GM19467 (cell line): Measurements from ENCODE around the gene TNKS1BP1.

Experiments used
- ATAC-seq: cut with Tn5 transposase; IDR thresholded peaks from one replicate; pipeline ENCODE4 v1.9.1; 2021; ENCODE audit warnings: mild to moderate bottlenecking, moderate library complexity; ENCODE audit not compliant: unreplicated experiment

The TNKS1BP1 gene

GRCh38 chr11:57332694-57333440 is 8.1 kb upstream of the TNKS1BP1 start:
- no peak for ATAC-seq

GRCh38 chr11:57331720-57332119 is 7.0 kb upstream of the TNKS1BP1 start:
- ATAC-seq, result no peak

DNA sequence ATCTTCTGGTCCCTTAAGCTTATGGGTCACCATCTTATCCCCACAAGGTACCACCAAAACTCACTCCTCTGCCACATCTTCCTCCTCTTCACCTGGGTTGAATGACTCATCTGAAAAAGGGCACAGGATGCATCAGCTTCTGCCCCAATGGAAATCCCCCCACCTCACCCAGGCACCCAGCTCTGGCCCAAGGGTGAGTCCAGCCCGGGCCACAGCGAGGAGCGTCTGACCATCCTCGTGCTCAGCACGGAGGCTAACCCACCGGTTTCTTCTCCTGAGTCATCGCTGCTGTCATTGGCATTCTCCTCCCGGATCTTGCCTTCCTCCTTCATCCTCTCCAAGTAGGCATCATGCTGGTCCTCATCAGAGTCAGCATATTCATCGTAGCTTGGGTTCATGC is 5.3 kb upstream of the TNKS1BP1 start:
- ATAC-seq, result no peak

DNA sequence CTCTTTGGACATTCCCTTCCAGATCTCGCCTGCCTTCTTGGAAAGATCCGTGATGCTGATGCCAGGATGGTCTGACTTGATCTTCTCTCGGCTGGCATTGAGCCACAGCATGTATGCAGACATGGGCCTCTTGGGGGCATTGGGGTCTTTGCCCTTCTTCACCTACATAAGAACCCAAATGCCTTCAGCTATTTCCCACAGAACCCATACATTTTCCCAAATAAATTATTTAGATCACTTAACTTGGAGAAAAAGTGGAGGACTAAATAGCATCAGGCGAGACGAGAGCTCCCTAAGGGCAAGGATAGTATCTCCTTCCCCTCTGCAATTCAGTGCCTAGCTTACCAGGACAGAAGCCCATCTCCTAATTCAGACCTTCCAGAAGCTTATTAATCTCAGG is 3.0 kb upstream of the TNKS1BP1 start:
- no peak for ATAC-seq

DNA sequence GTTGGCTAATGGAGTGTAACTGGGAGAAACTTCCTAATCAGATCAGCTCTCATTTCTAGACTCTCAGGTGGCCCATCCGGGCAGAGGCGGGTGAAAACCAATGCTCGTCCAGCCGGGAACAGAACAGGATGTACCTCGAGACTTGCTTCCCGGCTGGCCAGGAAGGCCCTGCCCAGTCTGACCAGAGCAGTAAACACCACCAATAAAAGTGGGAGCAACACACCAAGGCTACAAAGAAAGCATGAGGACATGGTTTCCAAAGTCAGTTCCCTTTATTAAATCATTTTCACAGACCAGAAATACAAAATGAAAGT is 940 bp upstream of the TNKS1BP1 start:
- no peak for ATAC-seq

DNA sequence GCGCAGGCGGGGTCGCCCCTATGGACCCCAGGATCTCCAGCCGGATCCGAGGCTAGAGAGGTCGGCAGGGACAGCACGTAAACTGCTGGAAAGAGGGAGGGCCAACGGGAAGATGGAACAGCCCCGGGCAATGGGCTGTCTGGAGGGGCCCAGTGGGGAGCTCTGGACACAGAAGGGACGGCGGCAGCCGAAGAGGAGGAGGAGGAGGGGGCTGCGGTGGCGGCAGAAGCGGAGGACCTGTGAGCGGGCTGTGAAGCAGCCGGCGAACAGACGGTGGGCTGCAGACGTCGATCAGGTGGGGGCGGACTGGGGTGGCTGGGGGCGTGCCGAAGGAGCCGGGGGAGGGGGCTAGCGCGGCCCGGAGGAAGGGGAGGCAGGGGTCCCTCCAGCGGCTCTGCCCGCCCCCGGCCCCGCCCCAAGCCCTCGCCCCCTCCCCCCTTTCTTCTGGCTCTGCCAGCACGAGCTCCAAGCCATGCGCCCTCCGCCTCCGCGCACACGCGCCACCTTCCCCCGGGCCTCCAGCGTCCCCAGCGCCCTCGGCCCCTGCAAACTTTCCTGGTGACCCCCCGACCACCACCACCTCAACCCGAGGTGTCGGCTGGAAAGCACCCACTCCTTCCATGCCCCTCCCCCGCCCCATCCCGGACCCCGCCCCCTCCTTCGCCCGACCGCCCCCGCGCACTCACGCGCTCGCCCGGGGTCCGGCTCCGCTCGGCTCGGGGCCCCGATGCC is 432 bp downstream of the TNKS1BP1 start:
- ATAC-seq, result peak; percentile 7

DNA sequence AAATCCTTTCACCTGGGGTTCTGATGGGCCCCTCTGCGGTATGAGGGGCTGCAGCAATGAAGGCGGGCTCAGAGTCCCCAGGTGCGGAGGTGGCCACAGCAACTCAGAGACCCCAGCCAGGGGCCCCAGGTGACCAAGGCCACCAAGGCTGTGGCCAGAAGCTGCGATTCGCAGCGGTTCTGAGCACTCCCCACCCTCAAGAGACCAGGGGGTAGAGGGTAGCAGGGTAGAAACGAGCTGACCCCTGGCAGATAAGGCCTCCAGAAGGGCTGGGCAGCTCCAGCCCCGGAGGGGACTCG is 948 bp downstream of the TNKS1BP1 start:
- ATAC-seq, result no peak

- no peak for ATAC-seq
Measured at GRCh38 chr11:57323167-57323854, 1.4 kb downstream of the TNKS1BP1 start.

DNA sequence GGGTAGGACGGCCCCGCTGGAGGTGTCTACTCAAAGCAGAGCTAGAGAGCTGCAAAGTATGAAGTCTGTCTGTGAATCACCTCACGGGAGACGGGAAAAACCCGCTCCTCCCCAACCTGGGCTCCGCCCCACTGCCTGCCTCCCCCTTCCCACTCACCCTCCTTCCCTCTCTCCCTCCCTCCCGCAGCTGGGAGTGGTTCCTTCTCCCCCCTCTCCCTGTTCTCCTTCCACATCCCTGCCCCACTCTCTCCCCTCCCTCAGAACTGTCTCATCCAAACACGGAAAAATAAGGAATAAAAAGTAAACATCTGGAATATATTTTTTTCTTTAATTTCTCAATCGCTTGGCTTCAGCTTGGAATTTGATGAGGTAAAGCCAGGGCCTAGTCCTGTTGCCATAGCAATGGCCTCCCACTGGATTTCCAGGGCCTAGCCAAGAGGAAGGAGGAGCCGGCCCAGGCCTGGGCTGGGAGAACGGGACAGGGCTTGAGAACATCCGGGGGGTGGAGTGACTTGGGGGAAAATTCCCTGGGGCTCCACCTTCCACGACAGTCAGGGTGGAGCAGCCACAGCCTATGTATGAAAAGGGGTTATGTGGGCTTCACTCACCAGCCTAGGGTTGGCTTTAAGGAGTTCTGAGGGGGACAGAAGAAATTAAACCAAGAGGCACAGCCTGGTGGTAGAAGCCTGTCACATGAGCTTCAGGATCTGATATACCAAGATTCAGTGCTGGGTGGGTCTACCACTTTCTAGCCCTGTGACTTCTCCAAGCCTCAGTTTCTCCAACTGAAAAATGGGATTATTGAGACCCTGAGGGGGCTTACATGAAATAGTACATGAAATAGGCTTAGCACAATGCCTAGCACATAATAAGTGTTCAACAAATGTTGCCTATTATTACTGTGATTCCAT is 2.2 kb downstream of the TNKS1BP1 start:
- no peak for ATAC-seq

- no peak for ATAC-seq
Measured at GRCh38 chr11:57321388-57322255, 3.1 kb downstream of the TNKS1BP1 start.

- ATAC-seq, result no peak
Measured at GRCh38 chr11:57320719-57321387, 3.9 kb downstream of the TNKS1BP1 start.

DNA sequence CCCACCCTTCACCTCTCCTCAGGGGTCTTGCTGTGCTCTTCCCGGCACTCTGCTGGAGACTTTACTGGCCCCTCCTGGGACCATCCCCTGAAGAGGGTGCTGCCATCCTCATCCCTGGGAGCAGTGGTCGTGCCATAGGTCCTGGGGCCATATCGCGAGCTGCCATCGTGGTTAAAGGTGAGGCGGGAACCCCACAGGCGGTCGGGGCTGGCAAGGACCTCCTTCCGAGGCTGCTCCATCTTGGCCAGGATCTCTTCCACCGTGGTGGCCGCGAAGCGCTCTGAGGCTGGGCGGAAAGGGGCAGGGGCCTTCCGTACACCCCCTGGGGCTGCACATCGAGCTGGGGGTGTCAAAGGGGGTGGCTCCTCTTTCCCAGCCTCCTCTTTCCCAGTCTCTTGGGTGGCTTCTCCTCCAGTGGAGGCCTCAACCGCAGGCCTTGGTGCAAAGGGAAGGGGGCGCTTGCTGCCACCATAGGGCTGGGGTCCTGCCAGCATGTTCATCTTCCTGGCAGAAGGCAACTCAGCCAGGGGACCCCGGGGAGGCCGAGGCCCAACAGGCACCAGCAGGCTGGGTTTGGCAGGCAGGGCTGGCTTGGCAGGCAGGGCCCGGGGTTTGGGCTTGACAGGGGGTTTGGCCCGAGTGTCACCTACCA is 4.6 kb downstream of the TNKS1BP1 start:
- no peak for ATAC-seq

- no peak for ATAC-seq
Measured at GRCh38 chr11:57318178-57318577, 6.6 kb downstream of the TNKS1BP1 start.

DNA sequence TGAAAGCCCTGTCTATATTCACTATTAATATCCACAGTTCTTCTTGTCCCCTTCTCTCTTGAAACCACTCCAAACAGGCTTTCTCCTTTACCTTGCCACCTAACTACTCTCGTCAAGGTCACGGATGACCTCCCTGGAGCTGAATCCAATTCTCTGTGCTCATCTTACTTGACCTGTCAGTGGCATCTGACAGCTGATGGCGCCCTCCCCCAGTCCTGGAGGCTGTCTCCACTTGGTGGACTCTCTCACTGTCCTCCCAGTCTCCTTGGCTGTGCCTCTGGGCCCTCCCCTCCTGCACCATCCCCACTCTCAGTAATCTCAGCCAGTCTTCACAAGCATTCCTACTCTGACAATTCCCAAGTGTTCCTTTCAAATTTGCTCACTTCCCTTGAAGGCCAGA is 8.7 kb downstream of the TNKS1BP1 start:
- no peak for ATAC-seq

DNA sequence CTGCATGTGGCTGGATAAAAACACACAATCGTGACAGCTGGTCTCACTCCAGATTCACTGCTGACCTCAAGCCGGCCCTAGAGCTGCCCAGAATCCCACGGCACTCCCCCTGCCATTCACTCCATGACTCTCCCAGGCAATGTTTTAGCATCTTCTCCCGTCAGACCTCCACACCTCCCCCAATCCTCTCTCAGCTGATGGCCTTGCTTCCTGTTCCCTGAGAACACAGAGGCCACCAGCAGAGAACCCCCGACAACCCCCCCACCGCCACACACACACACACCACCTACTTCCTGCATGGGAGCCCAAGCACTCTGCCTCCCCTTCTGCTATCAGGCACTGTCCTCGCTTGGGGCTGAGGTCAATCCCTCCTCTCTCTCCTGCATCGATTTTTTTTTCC is 9.3 kb downstream of the TNKS1BP1 start:
- no peak for ATAC-seq

- ATAC-seq, result no peak
Measured at GRCh38 chr11:57314221-57314973, 10.4 kb downstream of the TNKS1BP1 start.

GRCh38 chr11:57313788-57314135 is 11.0 kb downstream of the TNKS1BP1 start:
- ATAC-seq, result no peak

- ATAC-seq, result no peak
Measured at GRCh38 chr11:57313071-57313787, 11.5 kb downstream of the TNKS1BP1 start.
